Upper lobe of right lung (tissue), 1 donor: Measurements from ENCODE around the gene CPN1. TPM values are rescaled to one million over a fixed set of nuclear protein-coding genes. Genes with fewer than 3 reads are reported as not detected.
"Not testable (repeated sequence)": the region's sequence is repeated elsewhere in the genome, so short reads cannot be mapped to it uniquely, and the experiment has no call there.

Experiments
- ATAC-seq: fragments of 200-7000 bp; cut with Tn5 transposase; one replicate; pipeline ENCODE4 v1.9.1; 2020; ENCODE audit warnings: mild to moderate bottlenecking, moderate library complexity
- DNase-seq: peaks from one replicate; pipeline ENCODE4 v3.0.0-alpha.2; 2020
- H3K27ac ChIP-seq: fragments of 200-600 bp; one replicate; pipeline ENCODE4 v1.8.0; 2022
- H3K27me3 ChIP-seq: fragments of 200-600 bp; one replicate; pipeline ENCODE4 v1.8.0; 2022; ENCODE audit warnings: mild to moderate bottlenecking
- H3K36me3 ChIP-seq: fragments of 200-600 bp; one replicate; pipeline ENCODE4 v1.8.0; 2022
- H3K4me1 ChIP-seq: fragments of 200-600 bp; one replicate; pipeline ENCODE4 v1.8.0; 2022
- H3K4me3 ChIP-seq: fragments of 200-600 bp; one replicate; pipeline ENCODE4 v1.8.0; 2022; ENCODE audit warnings: mild to moderate bottlenecking
- H3K9me3 ChIP-seq: fragments of 200-600 bp; one replicate; pipeline ENCODE4 v1.8.0; 2022
- CTCF ChIP-seq: fragments of 200-600 bp; IDR thresholded peaks from one replicate; pipeline ENCODE4 v1.8.0; 2022; ENCODE audit warnings: antibody characterized with exemption
- intact Hi-C: fragments of 100-400 bp; cut with DNase I; formaldehyde crosslinking; loops from one replicate; pipeline ENCODE4 v1.11.0; 2022
- total RNA-seq: library from RNA; stranded (reverse); fragmentation: NEBNext Ultra II Directional; extraction: Animal tissue kit (Norgen Biotek cat#: 25700); gene quantifications from one replicate; pipeline ENCODE4 v1.2.1, GENCODE V29; 2021
- donor health status: DM: no; HTN: yes; CAD: no; lungs with severe emphysema.

The CPN1 gene
- total RNA-seq, 1 donor from 2014 or later, result not detected

GRCh38 chr10:100013621-100014020, 68.0 kb downstream of the CPN1 start:
- ATAC-seq (no peak), DNase-seq (no peak)
- H3K36me3 ChIP-seq, result no peaks in the 10 kb centered on the region
- H3K4me3 ChIP-seq, result no peak overlapping the region
- H3K27me3 ChIP-seq, result no peaks in the 10 kb centered on the region
- no peak overlapping the region for H3K27ac ChIP-seq
- peaks cover 4% of the 10 kb centered on the region for H3K4me1 ChIP-seq
- TF ChIP-seq CTCF, result no peak
- H3K9me3 ChIP-seq, result no peaks in the 10 kb centered on the region
- intact Hi-C loops, result no loop called here

- H3K27me3 ChIP-seq, intact Hi-C loops, DNase-seq, H3K9me3 ChIP-seq, H3K27ac ChIP-seq, H3K36me3 ChIP-seq, H3K4me3 ChIP-seq, ATAC-seq: not testable (repeated sequence)
- H3K4me1 ChIP-seq, result peaks cover 21% of the 10 kb centered on the region
Observed at GRCh38 chr10:100011906-100012305, 69.8 kb downstream of the CPN1 start.

DNA sequence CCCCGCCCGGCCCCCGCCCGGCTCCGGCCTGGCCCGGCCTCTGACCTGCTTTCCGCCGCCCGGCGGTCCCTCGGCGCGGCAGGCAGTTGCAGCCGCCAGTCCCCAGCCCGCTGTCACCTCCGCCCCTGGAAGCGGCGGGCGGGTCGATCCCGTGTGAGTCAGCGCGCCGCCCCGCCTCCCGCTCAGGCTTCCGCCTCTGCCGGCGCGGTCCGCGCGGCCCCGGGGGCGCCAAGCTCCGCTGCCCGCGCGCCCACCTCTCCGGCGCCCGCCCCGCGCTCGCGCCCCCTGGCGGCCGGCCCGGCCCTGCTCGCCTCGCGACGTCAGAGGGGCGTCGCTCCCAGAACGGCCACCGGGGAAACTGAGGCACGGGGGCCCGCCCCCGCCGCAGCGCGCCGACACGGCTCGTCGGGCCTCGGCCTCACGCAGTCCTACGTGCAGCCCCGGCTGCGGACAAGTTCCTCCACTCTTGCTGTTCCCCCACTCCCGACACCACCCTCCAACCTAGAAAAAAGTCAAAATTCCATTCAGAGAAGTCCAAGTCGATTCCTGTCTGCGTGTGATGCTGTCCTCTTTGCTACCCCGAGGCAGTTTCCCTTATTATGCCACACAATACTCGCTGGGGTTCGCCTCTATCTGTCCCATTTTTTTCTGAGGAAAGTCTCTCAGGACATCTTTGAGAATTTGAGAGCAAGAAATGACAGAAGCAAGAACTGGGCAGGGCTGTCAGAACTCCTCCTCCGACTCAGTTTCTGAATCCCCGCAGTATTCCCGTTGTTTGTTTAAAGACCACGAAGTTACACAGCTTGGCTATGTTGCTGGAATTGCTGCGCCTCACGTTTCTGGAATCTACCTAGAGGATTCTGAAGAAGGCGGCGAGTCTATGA, 71.6 kb downstream of the CPN1 start, which contains the start of gene DNMBP:
Gene DNMBP (minus strand): TSS at position 155 of the 884 bp plus-strand sequence. CDS start 37,823 bp downstream, outside the sequence.
- DNase-seq (peak; percentile 92), ATAC-seq (peak; percentile 97)
- Histone ChIP-seq H3K4me1 (peaks cover 37% of the 10 kb centered on the region), H3K36me3 (no peaks in the 10 kb centered on the region), H3K9me3 (no peaks in the 10 kb centered on the region), H3K27me3 (no peaks in the 10 kb centered on the region), H3K4me3 (peak within 1 kb of the TSS; percentile 83), H3K27ac (peak within 1 kb of the TSS; percentile 75)
- TF ChIP-seq CTCF, result peak; percentile 50
- intact Hi-C loops, result no loop called here

DNA sequence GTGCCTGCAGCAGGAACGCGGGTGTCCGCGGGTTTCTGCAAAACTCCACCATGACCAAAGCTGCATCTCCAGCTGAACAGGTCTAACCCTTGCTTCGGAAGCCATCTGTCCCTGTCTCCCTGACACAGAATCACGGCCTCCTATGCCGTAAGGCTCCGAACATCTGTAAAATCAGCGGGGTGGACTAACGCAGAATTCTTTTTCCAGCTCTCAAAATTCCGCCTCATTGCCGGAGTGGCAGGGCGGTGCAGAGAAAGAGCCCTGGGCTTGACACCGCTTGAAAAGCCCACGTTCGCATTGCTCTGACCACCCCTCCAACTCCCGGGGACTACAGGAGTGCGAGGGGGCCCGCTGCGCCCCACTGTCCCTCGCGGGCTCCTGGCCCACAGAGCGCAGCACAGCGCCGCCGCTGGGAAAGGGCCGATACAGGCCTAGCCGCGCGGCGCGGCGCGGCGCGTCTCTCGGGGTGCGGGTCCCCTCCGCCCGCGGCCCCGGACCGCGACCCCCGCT, 72.3 kb downstream of the CPN1 start:
- Histone ChIP-seq H3K9me3 (no peaks in the 10 kb centered on the region), H3K4me3 (peak overlapping the region; percentile 83), H3K27ac (peak overlapping the region; percentile 75), H3K4me1 (peaks cover 44% of the 10 kb centered on the region), H3K36me3 (no peaks in the 10 kb centered on the region), H3K27me3 (no peaks in the 10 kb centered on the region)
- TF ChIP-seq CTCF, result peak; percentile 40
- ATAC-seq (peak; percentile 84), DNase-seq (peak; percentile 65)
- intact Hi-C loops, result no loop called here

- Histone ChIP-seq H3K27me3 (no peaks in the 10 kb centered on the region), H3K27ac (peak overlapping the region; percentile 75), H3K9me3 (no peaks in the 10 kb centered on the region), H3K4me3 (peak overlapping the region; percentile 83), H3K36me3 (no peaks in the 10 kb centered on the region), H3K4me1 (peaks cover 44% of the 10 kb centered on the region)
- ATAC-seq (no peak), DNase-seq (no peak)
- intact Hi-C loops, result no loop called here
- TF ChIP-seq CTCF, result no peak
Observed at GRCh38 chr10:100008708-100009282, 72.9 kb downstream of the CPN1 start.

DNA sequence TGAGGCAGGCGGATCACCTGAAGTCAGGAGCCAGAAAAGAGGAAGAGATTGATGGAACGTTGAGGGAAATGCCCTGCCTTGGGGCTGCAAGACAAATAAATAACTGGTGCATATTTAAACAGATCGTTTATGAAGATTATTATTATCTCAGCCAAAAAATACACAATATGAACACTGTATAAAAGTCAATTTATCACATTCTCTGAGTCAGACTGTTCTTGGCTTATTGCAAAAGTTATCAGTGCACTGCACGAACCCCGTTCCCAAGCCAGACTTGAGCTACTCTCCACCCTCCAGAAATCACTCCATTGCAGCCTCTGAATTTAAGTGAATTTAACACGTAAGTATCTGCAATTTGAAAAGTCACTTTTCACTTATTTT, 73.5 kb downstream of the CPN1 start:
- Histone ChIP-seq H3K4me3 (peak overlapping the region; percentile 83), H3K27me3 (no peaks in the 10 kb centered on the region), H3K4me1 (peaks cover 44% of the 10 kb centered on the region), H3K36me3 (no peaks in the 10 kb centered on the region), H3K9me3 (no peaks in the 10 kb centered on the region), H3K27ac (no peak overlapping the region)
- no peak for TF ChIP-seq CTCF
- intact Hi-C loops, result no loop called here
- DNase-seq, result no peak
- no peak for ATAC-seq
